ENCODE results near the gene SLC35F3.
"Not testable (repeated sequence)": the region's sequence is repeated elsewhere in the genome, so short reads cannot be mapped to it uniquely, and the experiment has no call there.

Gene SLC35F3

GRCh38 chr1:234295068-234295467 is 390.6 kb downstream of the SLC35F3 start:
- H3K9me3 ChIP-seq (ENCODE audit: control insufficient read depth in 2 of 2, low read length in 2 of 2) = peaks cover 0 to 3% of the 10 kb centered on the region in 2 donors
- no peaks in the 10 kb centered on the region for H3K4me1 ChIP-seq (ENCODE audit: control insufficient read depth, insufficient read depth, low read length)
- H3K27me3 ChIP-seq (ENCODE audit: control insufficient read depth in 1 of 2, insufficient read depth in 2 of 2, low read length in 2 of 2) = peaks cover 4 to 6% of the 10 kb centered on the region in 2 donors
- H3K27ac ChIP-seq (ENCODE audit: low read length) = no peak overlapping the region
- no peaks in the 10 kb centered on the region for H3K36me3 ChIP-seq (ENCODE audit: control insufficient read depth in 2 of 2, insufficient read depth in 2 of 2, low read length in 2 of 2)
- H3K9ac ChIP-seq (ENCODE audit: low read length in 2 of 2) = no peak overlapping the region
- no peak overlapping the region for H3K4me3 ChIP-seq (ENCODE audit: low read length in 2 of 2)

- Histone ChIP-seq H3K27ac (ENCODE audit: low read length) (no peak overlapping the region), H3K36me3 (ENCODE audit: control insufficient read depth in 2 of 2, insufficient read depth in 2 of 2, low read length in 2 of 2) (no peaks in the 10 kb centered on the region), H3K4me1 (ENCODE audit: control insufficient read depth, insufficient read depth, low read length) (no peaks in the 10 kb centered on the region), H3K4me3 (ENCODE audit: low read length in 2 of 2) (no peak overlapping the region), H3K27me3 (ENCODE audit: control insufficient read depth in 1 of 2, insufficient read depth in 2 of 2, low read length in 2 of 2) (peaks cover 4 to 6% of the 10 kb centered on the region in 2 donors), H3K9me3 (ENCODE audit: control insufficient read depth in 2 of 2, low read length in 2 of 2) (no peaks in the 10 kb centered on the region), H3K9ac (ENCODE audit: low read length in 2 of 2) (no peak overlapping the region)
Measured at GRCh38 chr1:234295626-234296025, 391.1 kb downstream of the SLC35F3 start.

GRCh38 chr1:234296496-234296895 is 392.0 kb downstream of the SLC35F3 start:
- H3K27ac ChIP-seq (ENCODE audit: low read length) = no peak overlapping the region
- H3K9ac ChIP-seq (ENCODE audit: low read length in 2 of 2) = no peak overlapping the region
- H3K4me3 ChIP-seq (ENCODE audit: low read length in 2 of 2) = no peak overlapping the region
- H3K36me3 ChIP-seq (ENCODE audit: control insufficient read depth in 2 of 2, insufficient read depth in 2 of 2, low read length in 2 of 2) = no peaks in the 10 kb centered on the region
- no peaks in the 10 kb centered on the region for H3K9me3 ChIP-seq (ENCODE audit: control insufficient read depth in 2 of 2, low read length in 2 of 2)
- H3K4me1 ChIP-seq (ENCODE audit: control insufficient read depth, insufficient read depth, low read length) = no peaks in the 10 kb centered on the region
- H3K27me3 ChIP-seq (ENCODE audit: control insufficient read depth in 1 of 2, insufficient read depth in 2 of 2, low read length in 2 of 2) = peaks cover 4 to 6% of the 10 kb centered on the region in 2 donors

- H3K9ac ChIP-seq (ENCODE audit: low read length in 2 of 2) = no peak overlapping the region
- H3K27ac ChIP-seq (ENCODE audit: low read length) = no peak overlapping the region
- H3K4me1 ChIP-seq (ENCODE audit: control insufficient read depth, insufficient read depth, low read length) = no peaks in the 10 kb centered on the region
- H3K9me3 ChIP-seq (ENCODE audit: control insufficient read depth in 2 of 2, low read length in 2 of 2) = no peaks in the 10 kb centered on the region
- no peak overlapping the region for H3K4me3 ChIP-seq (ENCODE audit: low read length in 2 of 2)
- no peaks in the 10 kb centered on the region for H3K36me3 ChIP-seq (ENCODE audit: control insufficient read depth in 2 of 2, insufficient read depth in 2 of 2, low read length in 2 of 2)
- peaks cover 4 to 6% of the 10 kb centered on the region in 2 donors for H3K27me3 ChIP-seq (ENCODE audit: control insufficient read depth in 1 of 2, insufficient read depth in 2 of 2, low read length in 2 of 2)
Measured at GRCh38 chr1:234297668-234298067, 393.2 kb downstream of the SLC35F3 start.

GRCh38 chr1:234300096-234300495 is 395.6 kb downstream of the SLC35F3 start:
- Histone ChIP-seq H3K4me3 (ENCODE audit: low read length in 2 of 2) (no peak overlapping the region), H3K27me3 (ENCODE audit: control insufficient read depth in 1 of 2, insufficient read depth in 2 of 2, low read length in 2 of 2) (peaks cover 2% of the 10 kb centered on the region in 2 donors), H3K36me3 (ENCODE audit: control insufficient read depth in 2 of 2, insufficient read depth in 2 of 2, low read length in 2 of 2) (no peaks in the 10 kb centered on the region), H3K9me3 (ENCODE audit: control insufficient read depth in 2 of 2, low read length in 2 of 2) (no peaks in the 10 kb centered on the region), H3K4me1 (ENCODE audit: control insufficient read depth, insufficient read depth, low read length) (no peaks in the 10 kb centered on the region), H3K9ac (ENCODE audit: low read length in 2 of 2) (no peak overlapping the region), H3K27ac (ENCODE audit: low read length) (no peak overlapping the region)

- H3K4me3 ChIP-seq (ENCODE audit: low read length in 2 of 2); H3K4me1 ChIP-seq (ENCODE audit: control insufficient read depth, insufficient read depth, low read length): not testable (repeated sequence)
Measured at GRCh38 chr1:234301663-234302062, 397.2 kb downstream of the SLC35F3 start.

GRCh38 chr1:234302354-234302962 is 398.0 kb downstream of the SLC35F3 start:
- Histone ChIP-seq H3K4me1 (ENCODE audit: control insufficient read depth, insufficient read depth, low read length) (no peaks in the 10 kb centered on the region), H3K36me3 (ENCODE audit: control insufficient read depth in 2 of 2, insufficient read depth in 2 of 2, low read length in 2 of 2) (no peaks in the 10 kb centered on the region), H3K4me3 (ENCODE audit: low read length in 2 of 2) (no peak overlapping the region), H3K27ac (ENCODE audit: low read length) (no peak overlapping the region), H3K27me3 (ENCODE audit: control insufficient read depth in 1 of 2, insufficient read depth in 2 of 2, low read length in 2 of 2) (no peaks in the 10 kb centered on the region), H3K9ac (ENCODE audit: low read length in 2 of 2) (no peak overlapping the region), H3K9me3 (ENCODE audit: control insufficient read depth in 2 of 2, low read length in 2 of 2) (no peaks in the 10 kb centered on the region)

More at GRCh38 chr1:234301663-234302062, 397.2 kb downstream of the SLC35F3 start:
- not testable (repeated sequence) for H3K27ac ChIP-seq (ENCODE audit: low read length); H3K36me3 ChIP-seq (ENCODE audit: control insufficient read depth in 2 of 2, insufficient read depth in 2 of 2, low read length in 2 of 2); H3K9ac ChIP-seq (ENCODE audit: low read length in 2 of 2); H3K9me3 ChIP-seq (ENCODE audit: control insufficient read depth in 2 of 2, low read length in 2 of 2); H3K27me3 ChIP-seq (ENCODE audit: control insufficient read depth in 1 of 2, insufficient read depth in 2 of 2, low read length in 2 of 2)

GRCh38 chr1:234303231-234303630 is 398.8 kb downstream of the SLC35F3 start:
- Histone ChIP-seq H3K27me3 (ENCODE audit: control insufficient read depth in 1 of 2, insufficient read depth in 2 of 2, low read length in 2 of 2) (no peaks in the 10 kb centered on the region), H3K4me3 (ENCODE audit: low read length in 2 of 2) (no peak overlapping the region), H3K4me1 (ENCODE audit: control insufficient read depth, insufficient read depth, low read length) (no peaks in the 10 kb centered on the region), H3K36me3 (ENCODE audit: control insufficient read depth in 2 of 2, insufficient read depth in 2 of 2, low read length in 2 of 2) (no peaks in the 10 kb centered on the region), H3K9me3 (ENCODE audit: control insufficient read depth in 2 of 2, low read length in 2 of 2) (no peaks in the 10 kb centered on the region), H3K9ac (ENCODE audit: low read length in 2 of 2) (no peak overlapping the region), H3K27ac (ENCODE audit: low read length) (no peak overlapping the region)

- no peak overlapping the region for H3K4me3 ChIP-seq (ENCODE audit: low read length in 2 of 2)
- H3K27me3 ChIP-seq (ENCODE audit: control insufficient read depth in 1 of 2, insufficient read depth in 2 of 2, low read length in 2 of 2) = peaks cover 0 to under 1% of the 10 kb centered on the region in 2 donors
- no peak overlapping the region for H3K9ac ChIP-seq (ENCODE audit: low read length in 2 of 2)
- no peaks in the 10 kb centered on the region for H3K9me3 ChIP-seq (ENCODE audit: control insufficient read depth in 2 of 2, low read length in 2 of 2)
- no peak overlapping the region for H3K27ac ChIP-seq (ENCODE audit: low read length)
- H3K36me3 ChIP-seq (ENCODE audit: control insufficient read depth in 2 of 2, insufficient read depth in 2 of 2, low read length in 2 of 2) = no peaks in the 10 kb centered on the region
- H3K4me1 ChIP-seq (ENCODE audit: control insufficient read depth, insufficient read depth, low read length) = no peaks in the 10 kb centered on the region
Measured at GRCh38 chr1:234307726-234308125, 403.2 kb downstream of the SLC35F3 start.

- Histone ChIP-seq H3K27me3 (ENCODE audit: control insufficient read depth in 1 of 2, insufficient read depth in 2 of 2, low read length in 2 of 2) (peaks cover 0 to 2% of the 10 kb centered on the region in 2 donors), H3K36me3 (ENCODE audit: control insufficient read depth in 2 of 2, insufficient read depth in 2 of 2, low read length in 2 of 2) (no peaks in the 10 kb centered on the region), H3K4me3 (ENCODE audit: low read length in 2 of 2) (no peak overlapping the region), H3K9me3 (ENCODE audit: control insufficient read depth in 2 of 2, low read length in 2 of 2) (no peaks in the 10 kb centered on the region), H3K27ac (ENCODE audit: low read length) (no peak overlapping the region), H3K9ac (ENCODE audit: low read length in 2 of 2) (no peak overlapping the region), H3K4me1 (ENCODE audit: control insufficient read depth, insufficient read depth, low read length) (no peaks in the 10 kb centered on the region)
Measured at GRCh38 chr1:234309243-234309597, 404.7 kb downstream of the SLC35F3 start.

- Histone ChIP-seq H3K36me3 (ENCODE audit: control insufficient read depth in 2 of 2, insufficient read depth in 2 of 2, low read length in 2 of 2) (no peaks in the 10 kb centered on the region), H3K9me3 (ENCODE audit: control insufficient read depth in 2 of 2, low read length in 2 of 2) (no peaks in the 10 kb centered on the region), H3K27me3 (ENCODE audit: control insufficient read depth in 1 of 2, insufficient read depth in 2 of 2, low read length in 2 of 2) (peaks cover 0 to 2% of the 10 kb centered on the region in 2 donors), H3K4me3 (ENCODE audit: low read length in 2 of 2) (peak overlapping the region in 1 of 2 donors; percentile 40), H3K4me1 (ENCODE audit: control insufficient read depth, insufficient read depth, low read length) (peaks cover 3% of the 10 kb centered on the region), H3K9ac (ENCODE audit: low read length in 2 of 2) (no peak overlapping the region), H3K27ac (ENCODE audit: low read length) (no peak overlapping the region)
Measured at GRCh38 chr1:234309598-234310459, 405.4 kb downstream of the SLC35F3 start.

All from stomach smooth muscle (tissue), 2 donors.